Stimulated activated CD4-positive, alpha-beta T cell treated with anti-CD3 and anti-CD28 coated beads, Interleukin-2, amount 100 ng/mL, for 24 hours (primary cell): ENCODE data around the gene INPP5A.
A peak's percentile ranks its signal among the peaks of the same experiment; 100 is the strongest.

ENCODE experiments used
- DNase-seq, 2 donors: peaks; one replicate each; pipeline ENCODE4 v3.0.0-alpha.2; 2020

Gene INPP5A

DNA sequence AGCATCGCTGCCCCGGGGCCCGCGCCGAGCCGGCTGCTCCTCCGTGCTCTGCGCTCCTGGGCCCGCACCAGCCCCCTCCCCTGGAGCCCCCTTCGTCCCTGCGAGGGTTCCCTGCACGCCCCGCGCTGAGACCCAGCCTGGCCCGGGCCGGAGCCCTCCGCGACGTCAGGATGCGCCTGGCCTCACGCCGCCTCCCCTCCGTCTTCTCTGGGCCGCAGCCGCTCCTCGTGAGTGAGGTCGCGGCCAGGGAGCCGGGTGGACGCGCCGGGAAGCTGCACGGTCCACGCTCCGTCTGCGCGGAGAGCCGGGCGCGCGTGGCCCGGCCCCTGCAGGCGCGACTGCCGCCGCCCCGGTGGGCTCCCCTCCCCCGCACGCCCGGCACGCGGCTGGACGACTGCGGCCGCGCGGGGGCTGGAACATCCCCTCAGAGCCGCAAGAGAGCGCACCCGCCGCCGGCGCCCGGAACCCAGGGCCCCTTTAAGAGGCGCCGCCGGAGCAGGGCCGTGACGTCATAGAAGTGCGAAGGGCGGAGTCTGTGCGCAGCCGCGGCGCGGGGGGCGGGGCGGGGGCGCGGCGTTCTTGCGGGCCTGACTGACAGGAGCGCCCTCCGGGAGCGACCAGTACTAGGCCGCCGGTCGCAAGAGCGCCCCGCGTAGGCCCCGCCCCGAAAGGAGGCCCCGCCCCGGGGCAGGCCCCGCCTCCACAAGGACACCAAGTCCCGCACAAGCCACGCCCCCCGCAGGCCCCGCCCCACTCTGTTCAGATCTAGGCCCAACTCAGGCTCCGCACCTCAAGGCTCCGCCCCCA is 507 bp upstream of the INPP5A start:
- DNase-seq, result peak; percentile 100

DNA sequence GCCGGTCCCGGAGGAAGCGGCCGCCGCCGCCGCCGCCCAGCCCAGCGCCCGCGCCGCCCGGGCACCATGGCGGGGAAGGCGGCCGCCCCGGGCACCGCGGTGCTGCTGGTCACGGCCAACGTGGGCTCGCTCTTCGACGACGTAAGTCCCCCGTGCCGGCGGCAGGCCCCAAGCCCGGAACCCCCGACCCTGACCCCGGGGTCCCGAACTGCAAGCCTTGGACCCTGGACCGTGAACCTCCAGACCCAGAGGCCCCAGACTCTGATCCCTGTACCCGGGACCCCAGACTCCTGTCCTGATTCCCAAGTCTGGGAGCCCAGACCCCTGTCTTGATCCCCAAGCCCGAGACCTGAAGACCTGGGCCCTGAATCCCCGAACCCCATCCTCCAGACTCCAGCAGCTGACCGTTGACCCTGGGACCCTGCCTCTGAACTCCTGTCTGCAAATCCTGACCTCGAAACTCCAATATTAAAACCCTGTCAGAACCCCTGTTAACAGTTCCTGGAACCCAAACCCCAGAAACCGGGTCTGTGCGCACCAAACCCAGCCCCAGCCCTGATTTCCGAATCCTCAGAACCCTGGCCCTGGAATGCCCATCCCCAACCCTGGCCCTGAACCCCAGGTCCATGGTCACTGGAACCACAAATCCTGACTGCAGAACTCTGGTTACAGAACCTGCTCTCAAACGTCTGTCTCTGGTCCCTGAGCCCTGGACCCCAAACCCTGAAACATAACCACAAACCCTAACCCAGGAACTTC is 623 bp downstream of the INPP5A start:
- no peak for DNase-seq

DNA sequence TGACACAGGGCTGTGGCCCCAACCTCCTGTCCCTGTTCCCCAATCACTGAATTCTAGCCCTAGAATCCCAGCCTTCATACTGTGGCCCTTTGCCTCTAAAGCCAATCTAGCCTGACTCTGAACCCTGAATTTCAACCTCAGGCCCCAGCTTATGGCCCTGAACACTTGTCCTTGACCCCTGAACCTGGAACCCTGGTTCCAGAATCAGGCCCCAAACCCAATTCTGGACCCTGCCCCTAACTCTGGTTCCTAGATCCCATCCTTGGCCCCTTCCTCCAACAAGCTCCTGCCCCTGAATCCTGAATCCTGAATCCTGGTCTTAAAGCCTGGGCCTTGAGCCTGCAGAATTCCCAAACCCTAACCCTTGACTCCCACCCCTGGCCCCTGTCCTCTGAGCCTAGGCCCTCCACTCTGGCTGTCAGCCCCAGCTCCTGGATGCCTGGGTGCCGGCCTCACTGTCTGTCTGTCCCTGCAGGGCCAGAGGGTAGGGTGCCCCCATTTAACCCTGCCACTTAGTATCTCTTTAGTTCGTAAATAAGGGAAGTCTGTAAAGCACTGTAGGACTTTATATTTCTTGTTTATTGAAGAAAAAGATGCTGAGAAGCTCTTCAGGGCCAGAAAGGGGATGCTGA is 1.3 kb downstream of the INPP5A start:
- no peak for DNase-seq

DNA sequence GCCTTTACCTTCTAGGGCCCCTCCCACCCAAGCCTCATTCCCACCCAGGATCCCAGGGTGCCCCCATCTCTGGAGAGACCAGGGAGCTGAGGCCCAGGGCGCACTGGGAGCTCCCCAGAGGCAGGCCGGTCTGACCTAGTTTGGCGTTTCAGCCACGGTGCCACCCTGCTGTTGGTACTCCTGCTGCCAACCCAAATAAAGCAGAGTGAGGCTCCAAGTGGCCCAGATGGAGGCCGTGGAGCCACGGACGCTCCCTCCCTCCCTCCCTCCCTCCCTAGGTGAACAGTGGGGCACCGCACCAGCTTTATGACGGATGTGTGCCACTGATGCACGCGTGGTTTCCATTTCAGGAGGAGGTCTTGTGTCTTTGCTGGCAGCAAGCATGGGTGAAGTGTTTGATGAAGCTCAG is 1.8 kb downstream of the INPP5A start:
- peak; percentile 41 to 48 for DNase-seq

DNA sequence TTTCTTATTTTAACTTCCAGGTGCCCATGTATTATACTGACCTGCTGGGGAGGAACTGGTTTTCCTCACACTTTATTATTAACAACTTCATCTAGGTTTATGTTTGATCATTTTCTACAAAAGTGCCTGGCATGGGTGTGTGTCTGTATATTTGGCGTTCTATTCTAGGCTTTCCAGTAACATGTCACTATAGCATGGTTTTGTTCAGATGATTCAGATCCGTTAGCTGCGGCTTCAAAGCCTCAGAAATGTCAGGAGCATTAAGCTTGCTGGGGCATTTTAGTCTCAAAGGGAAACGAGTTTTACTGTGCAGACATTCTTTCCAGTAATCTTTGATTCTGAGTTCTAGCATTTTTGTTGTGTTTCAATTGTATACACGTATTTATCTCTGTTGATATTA is 2.3 kb downstream of the INPP5A start:
- no peak for DNase-seq

DNA sequence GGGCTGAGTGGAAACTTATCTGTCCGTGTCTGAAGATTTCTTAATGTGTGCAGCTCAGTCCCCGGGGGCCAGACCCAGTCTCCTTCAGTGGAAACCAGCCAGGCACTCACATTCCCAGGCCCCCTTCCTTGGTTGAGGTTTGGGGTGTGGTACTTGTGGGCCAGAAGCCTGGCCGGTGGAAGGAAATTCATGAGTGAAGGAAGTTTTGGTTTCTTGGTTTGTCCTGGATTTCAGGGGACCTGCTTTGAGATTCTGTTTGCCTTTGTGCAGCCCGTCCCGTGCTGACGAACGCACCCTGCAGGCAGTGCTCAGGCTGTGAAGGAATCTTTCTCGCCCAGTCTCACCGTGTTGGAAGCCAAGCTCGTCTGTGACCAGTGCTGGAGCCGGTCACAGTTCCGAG is 2.9 kb downstream of the INPP5A start:
- DNase-seq, result no peak

DNA sequence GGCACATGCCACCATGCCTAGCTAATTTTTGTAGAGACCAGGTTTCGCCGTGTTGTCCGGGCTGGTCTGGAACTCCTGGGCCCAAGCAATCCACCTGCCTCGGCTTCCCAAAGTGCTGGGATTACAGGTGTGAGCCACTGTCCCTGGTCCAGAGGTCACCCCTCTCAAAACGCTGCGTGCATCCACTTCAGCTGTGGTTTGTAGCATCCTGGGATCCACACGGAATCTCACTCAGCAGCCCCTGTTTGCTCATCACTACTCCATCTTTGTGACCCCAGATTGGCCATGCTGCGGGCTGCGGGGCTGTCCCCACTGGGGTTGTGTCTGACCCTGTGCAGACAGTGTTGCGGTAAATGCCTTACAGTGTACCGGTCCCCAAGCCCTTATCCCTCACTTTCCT is 3.5 kb downstream of the INPP5A start:
- no peak for DNase-seq

DNA sequence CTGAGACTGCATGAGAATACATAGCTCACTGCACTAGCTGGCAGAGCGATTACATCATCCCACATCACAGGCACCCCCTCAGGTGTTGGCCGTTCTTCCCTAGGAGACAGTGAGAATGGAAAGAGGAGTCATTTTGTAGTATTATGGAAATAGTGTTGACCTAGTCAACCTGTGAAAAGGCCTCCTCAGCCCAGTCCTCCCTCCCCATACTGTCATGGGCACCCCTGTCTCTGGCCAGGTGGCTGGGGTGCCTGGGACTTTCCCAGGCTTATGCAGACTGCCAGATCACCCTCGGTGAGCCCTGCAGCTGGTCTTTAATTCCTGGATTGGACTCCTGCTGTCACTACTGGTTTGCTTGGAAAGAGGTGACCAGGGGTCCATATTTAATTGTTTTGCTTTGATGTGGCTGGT is 4.0 kb downstream of the INPP5A start:
- no peak for DNase-seq

DNA sequence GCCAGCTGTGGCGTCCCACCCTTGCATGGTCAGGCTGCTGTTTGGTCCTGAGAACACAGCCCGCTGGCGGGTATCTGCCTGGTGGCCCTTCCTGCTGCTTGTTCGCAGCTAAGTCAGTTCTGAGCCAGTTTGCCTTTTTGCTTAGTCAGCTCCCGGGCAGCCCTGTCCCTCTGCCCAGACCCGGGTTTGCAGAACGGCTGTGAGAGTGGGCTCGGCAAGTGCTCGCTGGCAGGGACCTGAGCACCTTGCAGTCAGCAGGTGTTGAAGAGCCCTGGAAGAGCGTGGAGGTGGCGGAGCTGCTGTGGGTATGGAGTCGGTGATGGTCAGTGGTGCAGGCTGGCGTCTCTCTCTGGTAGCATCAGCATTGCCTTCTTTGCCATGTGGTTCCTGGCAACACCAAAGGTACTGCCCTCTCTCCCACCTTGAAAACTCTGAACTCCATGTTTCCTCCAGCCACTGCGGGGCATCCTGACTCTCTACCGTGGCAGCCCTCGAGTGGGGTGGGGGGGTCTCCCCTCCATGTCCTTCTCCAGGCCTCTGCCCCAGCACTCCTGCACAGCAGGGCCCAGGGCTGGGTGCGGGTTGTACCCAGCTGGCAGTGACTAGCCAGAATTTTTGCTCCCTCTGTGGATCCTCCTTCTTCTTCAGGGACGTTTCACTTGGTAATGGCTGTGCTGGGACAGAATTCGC is 4.6 kb downstream of the INPP5A start:
- DNase-seq, result no peak

DNA sequence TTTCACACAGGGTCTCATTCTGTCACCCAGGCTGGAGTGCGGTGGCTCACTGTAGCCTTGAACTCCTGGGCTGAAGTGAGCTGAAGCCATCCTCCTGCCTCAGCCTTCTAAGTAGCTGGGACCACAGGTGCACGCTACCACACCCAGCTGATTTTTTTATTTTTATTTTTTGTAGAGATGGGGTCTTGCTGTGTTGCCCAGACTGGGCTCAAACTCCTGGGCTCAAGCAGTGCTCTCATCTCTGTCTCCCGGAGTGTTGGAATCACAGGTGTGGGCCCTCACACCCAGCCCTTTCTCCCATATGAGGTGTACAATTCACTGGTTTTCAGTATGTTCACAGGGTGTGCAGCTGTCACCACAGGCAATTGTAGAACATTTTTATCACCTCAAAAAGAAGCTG is 5.2 kb downstream of the INPP5A start:
- DNase-seq, result no peak

DNA sequence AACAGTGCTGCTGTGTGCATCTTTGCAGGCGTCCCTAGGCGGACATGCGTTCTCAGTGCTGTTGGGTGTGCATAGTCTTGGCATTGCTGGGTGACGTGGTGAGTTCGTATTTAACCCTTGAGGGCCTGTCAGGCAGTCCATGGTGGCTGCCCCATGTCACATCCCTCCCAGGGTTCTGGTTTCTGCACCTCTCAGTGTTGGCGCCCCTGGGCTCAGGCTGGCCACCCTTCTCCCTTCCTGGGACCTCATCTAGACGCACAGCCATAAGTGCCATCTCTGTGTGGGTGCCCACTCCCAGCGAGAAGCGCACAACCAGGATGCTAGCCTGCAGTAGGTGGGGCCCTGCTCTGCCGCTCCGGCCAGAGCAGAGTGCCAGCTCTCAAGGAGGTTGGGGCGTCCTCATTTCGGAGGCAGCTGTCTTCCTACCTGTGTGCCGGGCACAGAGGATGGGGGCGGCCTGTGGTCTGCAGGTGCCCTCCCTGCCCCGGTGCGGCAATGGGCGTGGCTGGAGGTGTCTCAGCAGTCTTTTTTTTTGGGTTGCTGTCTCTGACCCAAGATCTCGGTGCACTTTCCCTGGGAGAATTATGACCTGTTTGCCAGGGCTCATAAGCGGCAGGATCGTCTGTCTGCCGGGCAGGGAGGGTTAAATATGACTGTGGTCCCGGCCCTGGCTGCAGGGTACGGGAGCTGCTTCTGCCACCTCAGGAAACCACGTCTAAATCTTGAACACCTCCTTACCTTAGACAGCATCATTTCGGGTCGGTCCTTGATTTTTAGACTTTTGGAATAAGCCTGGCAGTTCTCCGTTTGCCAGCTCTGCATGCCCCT is 6.5 kb downstream of the INPP5A start:
- no peak for DNase-seq

DNA sequence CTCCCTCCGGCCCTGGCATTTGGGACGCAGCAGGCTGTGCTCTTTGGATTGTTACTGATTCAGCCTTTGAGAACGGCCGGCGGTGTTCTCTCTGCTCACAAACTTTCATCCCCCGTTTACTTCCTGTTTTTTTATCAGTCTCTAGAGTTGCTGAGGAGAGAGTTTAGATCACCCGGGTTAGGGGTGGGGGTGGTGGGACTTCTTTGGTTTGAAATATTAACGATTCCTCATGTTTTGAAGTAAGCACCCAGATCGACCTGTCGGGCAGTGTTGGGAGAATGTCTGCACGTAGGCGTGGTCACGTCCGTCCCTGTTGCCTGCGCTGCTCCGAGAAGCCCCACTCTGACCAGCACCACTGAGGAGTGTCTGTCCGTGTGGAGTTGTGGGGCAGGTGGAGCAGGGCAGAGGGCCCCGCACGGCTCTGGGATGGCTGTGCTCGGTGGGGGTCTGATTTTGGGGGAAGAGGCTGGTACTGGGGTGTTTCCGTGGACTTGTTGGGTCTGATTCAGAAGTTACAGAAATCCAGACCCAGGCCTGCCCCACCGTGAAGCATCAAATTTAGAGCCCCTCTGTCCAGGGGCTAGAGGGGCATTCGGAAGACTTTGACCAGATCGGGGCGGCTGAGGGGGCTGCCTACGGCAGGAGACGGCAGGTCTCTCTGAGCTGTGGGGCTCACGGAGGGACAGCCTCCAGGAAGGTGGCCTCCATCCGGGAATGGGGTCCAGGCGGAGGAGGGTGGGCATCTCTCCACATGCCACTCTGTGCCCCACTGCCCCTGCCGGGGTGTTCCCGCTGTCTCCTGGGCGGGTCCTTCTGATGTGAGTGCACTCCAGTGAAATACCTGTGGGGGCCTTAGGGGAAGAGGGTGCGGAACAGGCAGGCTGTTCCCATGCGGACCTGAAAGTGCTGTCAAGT is 7.4 kb downstream of the INPP5A start:
- no peak for DNase-seq

DNA sequence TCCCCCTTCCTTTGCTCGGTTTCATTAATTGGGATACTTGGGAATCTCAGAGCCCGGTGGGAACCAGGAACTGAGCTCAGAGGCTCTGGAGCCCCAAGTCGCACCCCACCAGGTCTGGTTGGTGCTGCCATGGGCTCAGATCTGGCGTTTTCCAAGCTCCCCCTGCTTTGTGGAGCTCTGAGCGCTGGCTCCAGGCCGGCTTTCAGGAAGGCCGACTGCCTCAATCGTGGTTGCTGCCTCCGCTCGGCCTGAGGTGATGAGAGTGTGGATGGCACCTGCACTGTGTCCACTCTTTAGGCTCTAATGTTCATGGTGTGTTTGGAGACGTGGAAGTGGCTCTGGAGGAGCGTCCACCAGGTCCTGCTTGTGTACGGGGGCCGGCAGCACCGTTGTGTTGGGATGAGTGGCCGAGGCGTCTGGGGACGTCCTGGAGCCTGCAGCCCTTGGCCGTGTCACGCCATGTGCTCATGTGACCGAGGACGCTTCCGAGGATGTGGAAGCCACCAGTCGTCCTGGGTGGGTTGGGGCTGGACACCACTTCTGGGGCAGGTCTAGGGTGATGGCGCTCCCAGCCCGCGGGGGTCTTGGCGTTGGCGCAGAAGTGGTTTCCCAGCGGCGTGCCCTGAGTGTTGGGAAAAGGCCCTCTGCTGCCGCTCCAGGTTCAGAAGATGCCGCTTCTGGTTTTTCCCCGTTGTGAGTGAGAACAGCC is 8.2 kb downstream of the INPP5A start:
- DNase-seq, result no peak

DNA sequence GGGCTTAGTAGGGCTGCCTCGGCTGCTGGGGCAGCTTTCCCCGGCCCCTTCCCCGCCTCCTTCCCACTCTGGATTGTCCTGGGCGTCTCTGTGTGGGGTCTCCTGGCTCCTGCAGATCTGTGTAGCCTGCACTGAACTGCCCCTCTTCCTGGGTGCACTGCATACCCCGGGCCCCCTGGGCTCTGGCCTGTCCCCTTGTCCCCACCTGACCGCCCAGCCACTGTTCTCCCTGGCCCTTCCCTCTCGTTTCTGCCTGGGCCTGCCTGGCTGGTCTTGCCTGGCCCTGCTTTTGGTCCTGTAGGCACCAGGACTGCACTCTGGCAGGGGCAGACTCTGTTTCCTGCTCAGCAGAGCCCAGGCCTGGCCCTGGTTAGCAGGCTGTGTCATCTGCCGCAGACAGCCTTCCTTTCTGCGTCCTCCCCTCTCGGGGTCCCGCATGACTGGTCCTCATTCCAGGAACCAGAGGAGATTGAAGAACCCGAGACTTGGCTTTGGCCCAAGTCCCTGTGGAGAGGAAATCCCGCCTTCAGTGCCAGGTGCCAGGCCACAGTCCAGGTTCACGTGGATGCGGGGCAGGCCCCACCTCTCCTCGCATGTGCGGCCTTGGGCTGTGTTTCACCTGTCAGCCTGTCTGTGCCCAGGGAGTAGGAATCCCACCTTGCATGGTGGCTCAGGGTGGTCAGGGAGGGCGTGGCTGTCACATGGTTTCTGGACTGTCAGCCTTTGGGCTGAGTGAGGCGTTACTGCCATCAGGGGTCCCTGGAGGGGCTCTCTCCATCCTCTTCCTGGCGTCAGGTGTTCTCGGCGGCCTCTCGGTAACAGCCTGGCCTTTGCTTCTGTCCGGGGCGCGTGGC is 9.2 kb downstream of the INPP5A start:
- no peak for DNase-seq

DNA sequence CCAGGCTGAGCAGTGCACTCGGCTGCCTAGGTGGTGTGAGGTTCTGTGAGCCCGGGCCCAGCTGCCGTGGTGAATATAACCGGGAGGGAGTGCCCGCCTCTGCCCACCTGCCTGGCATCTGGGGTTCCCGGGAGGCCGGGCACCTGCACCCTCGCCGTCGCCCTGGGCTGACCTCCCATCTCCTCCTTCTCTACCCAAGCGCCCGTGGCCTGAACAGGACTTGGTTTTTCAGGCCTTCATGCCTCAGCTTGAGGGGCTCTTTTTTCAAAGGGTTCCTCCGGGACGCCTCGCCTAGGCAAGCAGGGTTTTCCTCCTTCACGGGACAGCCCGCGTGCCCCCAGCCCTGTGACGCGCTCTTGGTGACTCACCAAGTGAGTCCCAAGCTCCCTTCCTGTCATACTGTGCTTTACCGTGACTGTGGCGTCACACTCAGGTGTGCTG is 9.9 kb downstream of the INPP5A start:
- peak in 1 of 2 donors; percentile 46 for DNase-seq

DNA sequence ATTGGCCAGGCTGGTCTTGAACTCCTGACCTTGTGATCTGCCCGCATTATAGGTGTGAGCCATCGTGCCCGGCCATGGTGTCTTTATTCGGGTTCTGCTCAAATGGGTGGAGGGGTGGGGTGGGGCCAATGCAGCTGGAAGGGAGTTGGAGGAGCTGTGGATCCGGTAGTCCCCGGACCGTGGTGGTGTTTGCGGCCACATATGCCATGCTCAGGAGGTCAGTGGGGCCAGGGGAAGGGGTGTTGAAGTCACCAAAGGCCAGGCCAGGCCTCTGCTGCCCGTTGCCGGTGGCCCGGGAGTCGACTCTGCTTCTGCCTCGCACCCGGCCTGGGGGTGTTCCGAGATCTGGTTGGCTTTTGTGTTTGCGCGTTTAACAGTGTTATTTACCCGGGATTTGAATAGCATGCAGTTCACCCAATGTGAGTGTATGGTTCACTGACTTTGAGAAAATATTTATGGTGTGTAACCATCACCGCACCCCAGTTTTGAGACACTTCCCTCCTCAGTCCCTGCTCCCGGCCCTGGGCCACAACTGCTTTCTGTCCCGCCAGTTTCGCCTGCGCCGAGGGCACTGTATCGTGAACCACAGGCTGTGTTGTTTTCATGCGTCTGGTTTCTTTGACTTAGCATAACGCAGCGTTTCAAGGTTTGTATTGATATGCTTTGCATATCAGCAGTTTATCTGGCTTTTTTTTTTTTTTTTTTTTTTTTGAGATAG is 10.7 kb downstream of the INPP5A start:
- DNase-seq, result no peak

DNA sequence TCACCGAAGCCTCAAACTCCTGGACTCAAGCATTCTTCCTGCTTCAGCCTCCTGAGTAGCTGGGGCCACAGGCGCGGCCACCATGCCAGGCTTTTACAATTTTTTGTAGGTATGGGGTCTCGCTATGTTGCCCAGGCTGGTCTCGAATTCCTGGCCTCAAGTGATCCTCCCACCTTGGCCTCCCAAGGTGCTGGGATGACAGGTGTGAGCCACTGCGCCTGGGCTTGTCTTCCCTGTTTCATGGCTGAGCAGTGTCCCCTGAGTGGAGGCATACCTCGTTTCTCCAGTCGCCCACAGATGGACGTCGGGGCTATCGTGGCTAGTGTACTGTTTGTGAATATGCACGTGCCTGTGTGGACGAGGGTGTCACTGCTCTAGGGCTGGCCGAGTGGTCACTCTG is 11.3 kb downstream of the INPP5A start:
- DNase-seq, result no peak

DNA sequence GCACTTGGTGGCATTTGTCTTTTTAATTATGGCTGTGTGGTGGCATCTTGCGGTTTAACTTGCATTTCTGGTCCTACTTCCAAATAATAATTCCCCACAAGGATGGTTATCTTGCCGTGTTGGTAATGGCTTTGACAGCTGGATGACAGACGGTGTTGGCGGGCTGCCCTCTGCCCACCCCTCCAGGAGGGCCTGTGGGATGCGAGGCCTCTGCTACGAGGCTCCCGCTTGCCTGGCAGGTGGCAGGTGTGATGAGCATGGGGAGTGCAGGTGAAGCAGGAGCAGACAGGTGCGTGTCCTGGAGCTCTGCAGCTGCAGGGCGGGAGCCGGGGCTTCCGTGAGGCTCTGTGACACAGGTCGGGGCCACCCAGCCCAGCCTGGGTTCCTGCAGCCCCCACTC is 11.8 kb downstream of the INPP5A start:
- no peak for DNase-seq
